ENCODE results near the gene CCDC57. TPM values are rescaled to one million over a fixed set of nuclear protein-coding genes. Genes with fewer than 3 reads are reported as not detected.

CCDC57 gene
- total and polyA plus RNA-seq, 8 donors, result 19.6 to 176 (median 25.4) TPM

- no peak for TF ChIP-seq CTCF (IDR thresholded peaks at IDR 0.05)
- Histone ChIP-seq H3K4me1 (peaks cover 4 to 6% (median 4%) of the 10 kb centered on the region in 3 donors), H3K4me3 (peak overlapping the region in 1 of 4 donors; percentile 15), H3K36me3 (no peaks in the 10 kb centered on the region), H3K27ac (peak overlapping the region; percentile 6 to 75 (median 62)), H3K27me3 (no peaks in the 10 kb centered on the region), H3K9me3 (no peaks in the 10 kb centered on the region)
- WGBS, 2 donors, result 32 to 54% methylated on average over 9 of the region's 9 CpGs
- FAIRE-seq, result no peak
- intact Hi-C loops (cut with DNase I), result no loop called here
- peak in 3 of 4 donors; percentile 4 to 5 (median 5) for ATAC-seq
- peak in 3 of 6 donors; percentile 26 to 52 (median 44) for DNase-seq
Observed at GRCh38 chr17:82106688-82107305, 105.8 kb downstream of the CCDC57 start.

- peak; percentile 36 to 70 (median 65) for ATAC-seq
- Histone ChIP-seq H3K27me3 (no peaks in the 10 kb centered on the region), H3K4me1 (peaks cover 4 to 10% (median 6%) of the 10 kb centered on the region in 3 donors), H3K27ac (peak overlapping the region; percentile 6 to 75 (median 62)), H3K9me3 (no peaks in the 10 kb centered on the region), H3K36me3 (no peaks in the 10 kb centered on the region), H3K4me3 (peak overlapping the region in 1 of 4 donors; percentile 15)
- FAIRE-seq, result no peak
- intact Hi-C loops (cut with DNase I), result no loop called here
- peak in 2 of 4 donors; percentile 9 to 10 for TF ChIP-seq CTCF (IDR thresholded peaks at IDR 0.05)
- DNase-seq, result peak in 3 of 6 donors; percentile 57 to 79 (median 64)
- 42 to 57% methylated on average over 24 of the region's 24 CpGs for WGBS, 2 donors
Observed at GRCh38 chr17:82105882-82106687, 106.6 kb downstream of the CCDC57 start.

GRCh38 chr17:82105417-82105881, 107.2 kb downstream of the CCDC57 start:
- H3K9me3 ChIP-seq, result no peaks in the 10 kb centered on the region
- H3K4me3 ChIP-seq, result no peak overlapping the region
- no peaks in the 10 kb centered on the region for H3K27me3 ChIP-seq
- WGBS, 2 donors, result 78 to 84% methylated on average over 13 of the region's 13 CpGs
- DNase-seq (peak in 3 of 6 donors; percentile 18 to 55 (median 37)), ATAC-seq (no peak), FAIRE-seq (no peak)
- no peaks in the 10 kb centered on the region for H3K36me3 ChIP-seq
- no peak for TF ChIP-seq CTCF (IDR thresholded peaks at IDR 0.05)
- H3K27ac ChIP-seq, result peak overlapping the region in 2 of 4 donors; percentile 57 to 68
- intact Hi-C loops (cut with DNase I), result no loop called here
- H3K4me1 ChIP-seq, result peaks cover 4 to 11% (median 6%) of the 10 kb centered on the region in 3 donors

- Histone ChIP-seq H3K4me1 (peaks cover 4 to 11% (median 6%) of the 10 kb centered on the region in 3 donors), H3K36me3 (no peaks in the 10 kb centered on the region), H3K4me3 (no peak overlapping the region), H3K9me3 (no peaks in the 10 kb centered on the region), H3K27me3 (no peaks in the 10 kb centered on the region), H3K27ac (peak overlapping the region in 1 of 4 donors; percentile 73)
- peak in 3 of 6 donors; percentile 14 to 58 (median 19) for DNase-seq
- no peak for ATAC-seq
- FAIRE-seq, result no peak
- WGBS, 2 donors, result 95 to 98% methylated on average over 11 of the region's 11 CpGs
- intact Hi-C loops (cut with DNase I), result no loop called here
- TF ChIP-seq CTCF (IDR thresholded peaks at IDR 0.05), result no peak
Observed at GRCh38 chr17:82104797-82105416, 107.7 kb downstream of the CCDC57 start.
